Measurements from ENCODE around the gene PTPA. TPM values are rescaled to one million over a fixed set of nuclear protein-coding genes. Genes with fewer than 3 reads are reported as not detected.
"Not testable (repeated sequence)": the region's sequence is repeated elsewhere in the genome, so short reads cannot be mapped to it uniquely, and the experiment has no call there.

PTPA gene
- total and polyA plus RNA-seq, 9 donors: 106 to 141 (median 122) TPM

DNA sequence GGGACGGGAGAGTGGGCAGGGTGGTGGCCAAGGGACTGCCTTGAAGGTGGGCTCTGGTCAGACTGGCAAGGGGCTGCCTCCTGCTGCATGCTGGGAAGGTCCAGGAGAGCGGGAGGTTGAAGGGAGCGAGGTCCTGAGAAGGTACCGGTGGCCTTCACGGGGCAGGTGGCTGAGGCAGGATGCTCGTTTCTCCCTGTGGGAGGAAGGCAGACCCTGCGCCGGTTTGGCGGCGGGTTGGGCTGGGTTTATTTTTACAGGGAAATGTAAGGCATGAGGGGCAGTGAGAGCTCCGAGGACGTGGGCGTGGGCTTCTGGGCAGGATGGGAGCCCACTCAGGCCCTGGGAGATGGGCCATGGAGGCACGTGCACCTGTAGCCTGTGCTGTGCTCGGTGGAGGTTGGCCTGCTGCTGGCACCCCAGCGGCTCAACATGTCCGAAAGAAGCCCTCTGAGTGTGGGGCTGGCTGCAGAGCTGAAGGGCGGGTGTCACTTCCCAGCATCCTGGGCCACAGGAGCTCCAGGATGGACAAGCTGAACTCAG lies 39.5 kb downstream of the PTPA start:
- Histone ChIP-seq H3K4me3 (ENCODE audit: low read length) (no peak overlapping the region), H3K9me3 (replicated peaks; ENCODE audit: control insufficient read depth, low read depth, low read length) (no peaks in the 10 kb centered on the region), H3K4me1 (ENCODE audit: control insufficient read depth, insufficient read depth, low read length) (peaks cover 37% of the 10 kb centered on the region), H3K27ac (ENCODE audit: low read length) (no peak overlapping the region), H3K36me3 (ENCODE audit: control insufficient read depth, insufficient read depth, low read length) (peaks cover 52% of the 10 kb centered on the region), H3K27me3 (ENCODE audit: control insufficient read depth, insufficient read depth, low read length) (no peaks in the 10 kb centered on the region)
- 78% methylated on average over 15 of the region's 18 CpGs for WGBS (ENCODE audit: insufficient coverage)
- DNase-seq: no peak

DNA sequence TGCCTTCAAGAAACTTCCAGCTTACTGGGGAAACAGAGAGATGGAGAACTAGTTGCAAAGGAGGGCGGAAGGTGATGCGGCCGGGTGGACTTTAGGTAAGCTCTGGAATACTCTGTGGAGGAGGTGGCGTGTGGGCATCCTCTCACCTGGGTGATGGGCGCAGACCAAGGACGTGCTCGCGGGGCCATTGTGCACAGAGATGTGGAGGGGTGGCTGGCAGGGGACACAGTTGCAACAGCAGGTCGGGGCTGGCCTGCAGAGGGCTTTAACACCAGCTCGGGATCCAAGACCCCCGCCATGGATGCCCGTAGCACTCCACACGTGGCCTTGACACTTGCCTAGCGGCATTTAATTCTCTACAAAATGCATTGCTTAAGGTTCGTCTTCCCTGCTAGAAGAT lies 40.3 kb downstream of the PTPA start:
- no peak for DNase-seq
- WGBS (ENCODE audit: insufficient coverage): 90% methylated on average over 15 of the region's 15 CpGs
- Histone ChIP-seq H3K4me1 (ENCODE audit: control insufficient read depth, insufficient read depth, low read length) (peaks cover 30% of the 10 kb centered on the region), H3K36me3 (ENCODE audit: control insufficient read depth, insufficient read depth, low read length) (peaks cover 52% of the 10 kb centered on the region), H3K9me3 (replicated peaks; ENCODE audit: control insufficient read depth, low read depth, low read length) (no peaks in the 10 kb centered on the region), H3K27me3 (ENCODE audit: control insufficient read depth, insufficient read depth, low read length) (no peaks in the 10 kb centered on the region), H3K27ac (ENCODE audit: low read length) (no peak overlapping the region), H3K4me3 (ENCODE audit: low read length) (no peak overlapping the region)

DNA sequence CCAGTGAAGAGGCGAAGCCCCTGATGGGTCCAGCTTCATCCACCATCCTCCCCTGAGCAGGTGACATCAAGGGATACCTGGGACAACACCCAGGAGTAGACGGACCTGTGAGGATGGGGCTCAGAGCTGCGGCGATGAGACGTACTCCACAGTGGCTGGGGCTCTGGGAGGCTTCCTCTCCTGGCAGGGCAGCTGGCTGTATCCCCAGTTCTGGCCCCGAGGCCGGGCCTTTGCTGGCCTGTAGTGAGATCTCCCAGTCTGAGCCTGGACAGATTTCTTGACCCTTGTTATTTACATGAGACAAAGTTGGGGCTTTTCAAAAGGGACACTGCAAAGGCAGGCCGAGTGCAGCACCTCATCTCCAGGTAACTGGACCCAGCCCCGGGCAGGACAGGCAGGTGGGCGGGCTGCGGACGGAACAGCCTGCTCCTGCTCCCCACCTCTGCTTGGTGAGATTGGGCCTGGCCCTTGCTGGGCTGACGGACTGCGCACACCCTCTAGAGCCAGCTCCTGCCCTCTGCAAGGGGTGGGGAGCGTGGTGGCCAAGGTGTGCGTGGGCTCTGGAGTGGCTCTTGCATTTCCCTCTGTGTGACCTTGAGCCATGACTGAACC lies 43.8 kb downstream of the PTPA start:
- H3K9me3 ChIP-seq (replicated peaks; ENCODE audit: control insufficient read depth, low read depth, low read length): no peaks in the 10 kb centered on the region
- peaks cover 22% of the 10 kb centered on the region for H3K36me3 ChIP-seq (ENCODE audit: control insufficient read depth, insufficient read depth, low read length)
- H3K27ac ChIP-seq (ENCODE audit: low read length): no peak overlapping the region
- WGBS (ENCODE audit: insufficient coverage): 78% methylated on average over 15 of the region's 16 CpGs
- no peaks in the 10 kb centered on the region for H3K4me1 ChIP-seq (ENCODE audit: control insufficient read depth, insufficient read depth, low read length)
- H3K4me3 ChIP-seq (ENCODE audit: low read length): no peak overlapping the region
- no peaks in the 10 kb centered on the region for H3K27me3 ChIP-seq (ENCODE audit: control insufficient read depth, insufficient read depth, low read length)
- no peak for DNase-seq

DNA sequence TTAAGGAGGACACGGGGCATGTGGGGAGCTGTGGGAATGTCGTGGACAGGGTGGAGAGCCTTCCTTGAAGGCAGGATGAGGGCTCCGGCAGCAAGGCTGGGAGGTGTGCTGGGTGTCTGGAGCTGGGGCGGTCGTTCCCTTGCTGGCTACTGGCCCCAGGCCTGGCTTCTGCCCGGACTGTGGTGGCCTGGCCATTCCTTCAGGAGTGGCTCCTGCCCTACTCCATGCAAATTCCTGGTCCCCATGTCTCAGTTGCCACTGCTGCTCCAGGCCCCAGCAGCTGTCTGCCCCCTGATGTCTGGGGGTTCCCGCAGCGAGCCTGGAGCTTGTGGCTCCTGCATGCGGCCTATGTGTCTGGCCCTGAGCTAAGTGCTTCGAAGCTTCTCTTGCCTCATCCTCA lies 44.9 kb downstream of the PTPA start:
- Histone ChIP-seq H3K9me3 (replicated peaks; ENCODE audit: control insufficient read depth, low read depth, low read length) (no peaks in the 10 kb centered on the region), H3K36me3 (ENCODE audit: control insufficient read depth, insufficient read depth, low read length) (peaks cover 11% of the 10 kb centered on the region), H3K27ac (ENCODE audit: low read length) (no peak overlapping the region), H3K4me3 (ENCODE audit: low read length) (no peak overlapping the region), H3K4me1 (ENCODE audit: control insufficient read depth, insufficient read depth, low read length) (no peaks in the 10 kb centered on the region), H3K27me3 (ENCODE audit: control insufficient read depth, insufficient read depth, low read length) (no peaks in the 10 kb centered on the region)
- WGBS (ENCODE audit: insufficient coverage): 84% methylated on average over 10 of the region's 10 CpGs
- DNase-seq: no peak

DNA sequence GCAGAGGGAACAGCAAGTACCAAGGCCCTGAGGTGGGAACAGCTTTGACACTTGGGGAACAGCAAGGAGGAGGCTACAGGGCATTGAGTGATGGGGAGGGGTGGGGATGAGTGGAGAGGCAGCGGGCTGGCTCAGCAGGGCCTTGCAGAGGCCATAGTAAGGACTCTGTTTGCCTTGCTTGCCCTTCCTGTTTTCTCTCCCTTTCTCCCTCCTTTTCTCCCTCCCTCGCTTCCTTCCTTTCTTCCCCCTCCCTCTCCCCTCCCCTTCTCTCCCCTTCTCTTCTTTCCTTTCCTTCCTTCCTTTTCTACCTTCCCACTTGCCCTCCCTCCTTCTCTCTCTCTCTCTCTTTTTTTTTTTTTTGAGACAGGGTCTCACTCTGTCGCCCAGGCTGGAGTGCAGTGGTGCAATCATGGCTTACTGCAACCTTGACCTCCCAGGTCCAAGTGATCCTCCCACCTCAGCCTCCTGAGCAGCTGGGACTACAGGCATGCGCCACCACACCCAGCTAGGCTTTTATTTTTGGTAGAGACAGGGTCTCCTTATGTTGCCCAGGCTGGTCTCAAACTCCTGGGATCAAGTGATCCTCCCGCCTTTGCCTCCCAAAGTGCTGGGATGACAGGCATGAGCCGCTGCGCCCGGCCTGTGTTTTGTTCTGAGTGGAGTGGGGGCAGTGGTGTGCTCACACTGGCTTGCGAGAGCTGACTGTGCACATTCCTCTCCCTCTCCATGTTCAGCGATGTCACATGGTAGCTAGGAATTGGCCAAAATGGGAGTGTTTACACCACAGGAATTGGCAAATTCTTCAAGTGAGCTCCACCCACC lies 49.7 kb downstream of the PTPA start:
- no peak overlapping the region for H3K27ac ChIP-seq (ENCODE audit: low read length)
- DNase-seq: peak; percentile 52
- no peaks in the 10 kb centered on the region for H3K27me3 ChIP-seq (ENCODE audit: control insufficient read depth, insufficient read depth, low read length)
- no peak overlapping the region for H3K4me3 ChIP-seq (ENCODE audit: low read length)
- peaks cover 3% of the 10 kb centered on the region for H3K9me3 ChIP-seq (replicated peaks; ENCODE audit: control insufficient read depth, low read depth, low read length)
- H3K4me1 ChIP-seq (ENCODE audit: control insufficient read depth, insufficient read depth, low read length): peaks cover 15% of the 10 kb centered on the region
- H3K36me3 ChIP-seq (ENCODE audit: control insufficient read depth, insufficient read depth, low read length): peaks cover 2% of the 10 kb centered on the region
- 89% methylated on average over 1 of the region's 10 CpGs for WGBS (ENCODE audit: insufficient coverage)

DNA sequence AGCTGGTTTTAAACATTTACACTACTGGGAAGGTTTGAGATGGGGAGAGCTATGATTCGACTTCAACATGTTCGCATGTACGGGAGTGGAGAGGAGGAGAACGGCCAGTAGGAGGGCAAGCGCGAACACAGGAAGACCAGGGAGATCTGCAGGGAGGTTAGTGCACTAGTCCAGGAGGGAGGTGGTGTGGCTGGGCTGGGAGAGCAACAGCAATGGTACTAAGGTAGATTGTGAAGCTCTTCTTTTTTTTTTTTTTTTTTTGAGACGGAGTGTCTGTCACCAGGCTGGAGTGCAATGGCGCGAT lies 50.3 kb downstream of the PTPA start:
- WGBS (ENCODE audit: insufficient coverage): 87% methylated on average over 9 of the region's 9 CpGs

DNA sequence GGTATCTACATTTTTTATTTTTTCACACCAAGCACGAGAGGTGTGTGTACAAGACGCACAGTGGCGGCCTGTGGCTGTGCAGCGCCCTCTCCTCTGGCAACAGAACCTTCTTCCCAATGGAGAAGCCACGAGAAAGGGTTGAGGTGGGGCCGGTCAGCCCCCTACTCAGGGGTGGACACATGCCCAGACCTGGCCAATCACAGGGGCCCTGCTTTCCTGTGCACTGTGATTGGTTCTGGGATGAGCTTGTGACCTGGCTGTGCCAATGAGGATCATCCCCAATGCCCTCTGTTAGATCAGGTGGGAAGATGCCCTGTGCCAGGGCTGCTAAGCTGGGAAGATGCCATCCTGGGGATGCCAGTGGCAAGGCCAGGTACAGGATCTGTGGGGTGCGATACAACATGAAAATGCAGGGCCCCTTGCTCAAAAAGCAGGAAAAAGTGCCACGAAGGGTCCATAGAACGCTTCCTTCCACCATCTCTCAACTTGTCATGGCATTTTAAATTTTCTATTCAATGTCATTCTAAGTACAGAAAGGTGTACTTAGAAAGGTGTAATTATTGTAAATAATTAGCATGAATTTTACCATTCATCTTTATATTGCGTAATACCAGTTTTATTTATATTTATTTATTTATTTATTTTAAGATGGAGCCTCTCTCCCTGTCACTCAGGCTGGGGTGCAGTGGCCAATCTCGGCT lies 51.4 kb downstream of the PTPA start:
- Histone ChIP-seq H3K9me3 (replicated peaks; ENCODE audit: control insufficient read depth, low read depth, low read length) (peaks cover 3% of the 10 kb centered on the region), H3K27me3 (ENCODE audit: control insufficient read depth, insufficient read depth, low read length) (no peaks in the 10 kb centered on the region), H3K36me3 (ENCODE audit: control insufficient read depth, insufficient read depth, low read length) (peaks cover 2% of the 10 kb centered on the region), H3K4me3 (ENCODE audit: low read length) (no peak overlapping the region), H3K4me1 (ENCODE audit: control insufficient read depth, insufficient read depth, low read length) (peaks cover 28% of the 10 kb centered on the region), H3K27ac (ENCODE audit: low read length) (no peak overlapping the region)
- WGBS (ENCODE audit: insufficient coverage): 100% methylated on average over 1 of the region's 11 CpGs
- DNase-seq: no peak

More for the DNA sequence above, 50.3 kb downstream of the PTPA start:
- H3K27me3 ChIP-seq (ENCODE audit: control insufficient read depth, insufficient read depth, low read length): no peaks in the 10 kb centered on the region
- H3K9me3 ChIP-seq (replicated peaks; ENCODE audit: control insufficient read depth, low read depth, low read length): peaks cover 3% of the 10 kb centered on the region
- H3K4me1 ChIP-seq (ENCODE audit: control insufficient read depth, insufficient read depth, low read length): peaks cover 17% of the 10 kb centered on the region
- DNase-seq: no peak
- H3K4me3 ChIP-seq (ENCODE audit: low read length): no peak overlapping the region
- H3K27ac ChIP-seq (ENCODE audit: low read length): no peak overlapping the region
- H3K36me3 ChIP-seq (ENCODE audit: control insufficient read depth, insufficient read depth, low read length): peaks cover 2% of the 10 kb centered on the region

DNA sequence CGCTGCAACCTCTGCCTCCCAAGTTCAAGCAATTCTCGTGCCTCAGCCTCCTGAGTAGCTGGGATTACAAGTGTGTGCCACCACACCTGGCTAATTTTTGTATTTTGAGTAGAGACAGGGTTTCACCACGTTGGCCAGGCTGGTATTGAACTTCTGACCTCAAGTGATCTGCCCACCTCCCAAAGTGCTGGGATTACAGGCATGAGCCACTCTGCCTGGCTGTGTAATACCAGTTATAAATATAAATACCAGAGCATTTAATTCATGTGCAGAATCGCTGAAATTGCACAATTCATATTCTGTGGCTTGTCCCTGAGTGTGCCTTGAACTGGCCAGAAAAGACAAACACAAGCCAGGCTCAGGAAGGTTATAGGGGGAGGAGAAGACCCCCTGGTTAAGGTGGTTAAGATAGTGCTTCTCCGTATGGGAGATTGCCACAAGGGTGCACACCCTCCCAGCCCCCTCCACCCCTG lies 52.0 kb downstream of the PTPA start:
- peaks cover 32% of the 10 kb centered on the region for H3K4me1 ChIP-seq (ENCODE audit: control insufficient read depth, insufficient read depth, low read length)
- H3K27me3 ChIP-seq (ENCODE audit: control insufficient read depth, insufficient read depth, low read length); H3K9me3 ChIP-seq (replicated peaks; ENCODE audit: control insufficient read depth, low read depth, low read length); H3K27ac ChIP-seq (ENCODE audit: low read length); H3K36me3 ChIP-seq (ENCODE audit: control insufficient read depth, insufficient read depth, low read length); DNase-seq; H3K4me3 ChIP-seq (ENCODE audit: low read length): not testable (repeated sequence)
- 100% methylated on average over 1 of the region's 5 CpGs for WGBS (ENCODE audit: insufficient coverage)

DNA sequence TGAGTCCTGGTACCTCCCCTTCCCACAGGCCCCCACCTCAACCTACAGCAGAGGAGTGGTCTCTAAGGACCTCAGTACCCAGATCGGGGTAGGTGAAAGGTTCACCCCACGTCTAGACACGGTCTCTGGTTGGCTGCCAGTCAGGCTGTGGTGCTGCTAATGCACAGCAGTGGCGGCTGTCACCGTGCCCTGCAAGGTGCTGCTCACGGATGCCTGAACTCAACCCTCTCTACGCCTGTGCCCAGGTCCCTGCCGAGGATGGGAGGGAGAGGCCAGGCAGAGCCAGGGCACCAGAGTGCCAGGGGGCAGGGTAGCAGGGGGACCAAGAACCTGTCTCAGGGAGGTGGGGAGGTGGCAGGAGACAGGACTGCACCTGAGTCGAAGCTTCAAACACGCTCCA lies 52.5 kb downstream of the PTPA start:
- Histone ChIP-seq H3K4me1 (ENCODE audit: control insufficient read depth, insufficient read depth, low read length) (peaks cover 32% of the 10 kb centered on the region), H3K27me3 (ENCODE audit: control insufficient read depth, insufficient read depth, low read length) (no peaks in the 10 kb centered on the region), H3K9me3 (replicated peaks; ENCODE audit: control insufficient read depth, low read depth, low read length) (peaks cover 3% of the 10 kb centered on the region), H3K4me3 (ENCODE audit: low read length) (no peak overlapping the region), H3K36me3 (ENCODE audit: control insufficient read depth, insufficient read depth, low read length) (peaks cover 2% of the 10 kb centered on the region), H3K27ac (ENCODE audit: low read length) (peak overlapping the region; percentile 87)
- WGBS (ENCODE audit: insufficient coverage): 71% methylated on average over 4 of the region's 10 CpGs
- DNase-seq: no peak
